ENCODE results near the gene FSTL1. TPM values are rescaled to one million over a fixed set of nuclear protein-coding genes. Genes with fewer than 3 reads are reported as not detected.
A peak's percentile ranks its signal among the peaks of the same experiment; 100 is the strongest.

The FSTL1 gene
- total and polyA plus RNA-seq, 2 experiments from 2014 or later, result 50.8 to 258 TPM

- H3K4me1 Mint-ChIP-seq, result peaks cover 47% of the 10 kb centered on the region
- H3K79me2 ChIP-seq (replicated peaks; ENCODE audit: insufficient read depth), result peaks cover 3% of the 10 kb centered on the region
- H3K36me3 Mint-ChIP-seq (ENCODE audit: low read depth), result peaks cover 12% of the 10 kb centered on the region
- peaks cover 15% of the 10 kb centered on the region; the same call in 1 of the 2 replicates for H3K4me1 ChIP-seq (ENCODE audit: insufficient read depth)
- DNase-seq (ENCODE audit: low spot score) (no peak), ATAC-seq (no peak)
- H3K27ac Mint-ChIP-seq, result no peak overlapping the region
- H4K20me1 ChIP-seq (replicated peaks; ENCODE audit: insufficient read depth), result peaks cover 9% of the 10 kb centered on the region
- no peak overlapping the region for H3K4me3 Mint-ChIP-seq
- H3K36me3 ChIP-seq (ENCODE audit: insufficient read depth), result no peaks in the 10 kb centered on the region
- TF ChIP-seq REST (IDR thresholded peaks at IDR 0.05; ENCODE audit: unreplicated experiment), result no peak
- no peaks in the 10 kb centered on the region for H3K9me2 ChIP-seq (ENCODE audit: insufficient read depth)
- H3K27me3 ChIP-seq (ENCODE audit: insufficient read depth), result no peaks in the 10 kb centered on the region
- no peak overlapping the region for H3K27ac ChIP-seq (ENCODE audit: low read depth)
- no peak overlapping the region for H3K4me2 ChIP-seq
- no peak overlapping the region for H2AFZ ChIP-seq
- no peaks in the 10 kb centered on the region for H3K9me3 Mint-ChIP-seq
- H3K27me3 Mint-ChIP-seq (ENCODE audit: insufficient read depth, low read depth, poor library complexity), result peaks cover 4% of the 10 kb centered on the region
- H3K4me3 ChIP-seq, result no peak overlapping the region
- H3F3A ChIP-seq (replicated peaks; ENCODE audit: low read depth), result no peaks in the 10 kb centered on the region
Observed at GRCh38 chr3:120421926-120422325, 28.9 kb downstream of the FSTL1 start.

- TF ChIP-seq POLR2AphosphoS5 (IDR thresholded peaks at IDR 0.05; ENCODE audit: low read depth) (no peak), CTCF (conservative IDR thresholded peaks at IDR 0.05; ENCODE audit: low read depth in 2 of 2) (no peak; a peak in 1 of 4 replicates), ZNF331 (CRISPR knock-in tag; IDR thresholded peaks at IDR 0.05; ENCODE audit: low read depth) (no peak), ZNF462 (CRISPR knock-in tag; IDR thresholded peaks at IDR 0.05) (no peak), EZH2 (IDR thresholded peaks at IDR 0.05; ENCODE audit: low read depth, unreplicated experiment) (no peak), CREB1 (CRISPR knock-in tag; IDR thresholded peaks at IDR 0.05; ENCODE audit: low read depth) (no peak)
- peaks cover 49% of the 10 kb centered on the region for H3K4me1 Mint-ChIP-seq
- H3K9me2 ChIP-seq (ENCODE audit: insufficient read depth), result no peaks in the 10 kb centered on the region
- H4K20me1 ChIP-seq (replicated peaks; ENCODE audit: insufficient read depth), result peaks cover 6% of the 10 kb centered on the region
- H3K79me2 ChIP-seq (replicated peaks; ENCODE audit: insufficient read depth), result no peaks in the 10 kb centered on the region; the same call in 1 of the 2 replicates
- peak; percentile 12 for ATAC-seq
- H3K9me3 Mint-ChIP-seq, result no peaks in the 10 kb centered on the region
- peaks cover 18% of the 10 kb centered on the region for H3K36me3 Mint-ChIP-seq (ENCODE audit: low read depth)
- no peaks in the 10 kb centered on the region for H3K36me3 ChIP-seq (ENCODE audit: insufficient read depth)
- H2AFZ ChIP-seq, result no peak overlapping the region
- H3K27me3 Mint-ChIP-seq (ENCODE audit: insufficient read depth, low read depth, poor library complexity), result peaks cover 4% of the 10 kb centered on the region
- H3F3A ChIP-seq (replicated peaks; ENCODE audit: low read depth), result no peaks in the 10 kb centered on the region
- no peak overlapping the region for H3K4me3 Mint-ChIP-seq
- H3K27me3 ChIP-seq (ENCODE audit: insufficient read depth), result no peaks in the 10 kb centered on the region
- H3K27ac Mint-ChIP-seq, result peak overlapping the region; percentile 71
- no peak for DNase-seq (ENCODE audit: low spot score)
- H3K4me1 ChIP-seq (ENCODE audit: insufficient read depth), result peaks cover 15% of the 10 kb centered on the region; the same call in 1 of the 2 replicates
- no peak overlapping the region for H3K4me2 ChIP-seq
- no peak overlapping the region for H3K27ac ChIP-seq (ENCODE audit: low read depth)
- H3K4me3 ChIP-seq, result no peak overlapping the region
Observed at GRCh38 chr3:120420928-120421551, 29.8 kb downstream of the FSTL1 start.

Data from GM23338 (cell line).